Smooth muscle cell (in vitro differentiated cells): ENCODE measurements around the gene BTN2A1. TPM values are rescaled to one million over a fixed set of nuclear protein-coding genes. Genes with fewer than 3 reads are reported as not detected.
"Not testable (repeated sequence)": the region's sequence is repeated elsewhere in the genome, so short reads cannot be mapped to it uniquely, and the experiment has no call there.

Experiments used
- DNase-seq: peaks from one replicate; lab custom pipeline; 2025; ENCODE audit not compliant: unreplicated experiment; lab: John Stamatoyannopoulos, UW
- H2AFZ ChIP-seq: fragments of 200-600 bp; sonication (generic); 2 replicates; pipeline ENCODE4 v1.6.0; 2016; ENCODE audit warnings: antibody characterized with exemption, low read depth, mild to moderate bottlenecking
- H3F3A ChIP-seq: fragments of 200-600 bp; sonication (generic); 2 replicates; pipeline ENCODE4 v1.6.0; 2017; ENCODE audit warnings: antibody characterized with exemption, low read depth
- H3K27ac ChIP-seq: fragments of 200-600 bp; sonication (generic); 2 replicates; pipeline ENCODE4 v1.5.1; 2016; ENCODE audit warnings: low read depth, mild to moderate bottlenecking
- H3K27me3 ChIP-seq: fragments of 200-600 bp; sonication (generic); 2 replicates; pipeline ENCODE4 v1.6.1; 2016; ENCODE audit warnings: low read depth, mild to moderate bottlenecking
- H3K36me3 ChIP-seq: fragments of 200-600 bp; sonication (generic); 2 replicates; pipeline ENCODE4 v1.5.1; 2016; ENCODE audit warnings: low read depth
- H3K4me1 ChIP-seq: fragments of 200-600 bp; sonication (generic); 2 replicates; pipeline ENCODE4 v1.5.1; 2016; ENCODE audit warnings: low read depth
- H3K4me2 ChIP-seq: fragments of 200-600 bp; sonication (generic); 2 replicates; pipeline ENCODE4 v1.6.0; 2016; ENCODE audit warnings: mild to moderate bottlenecking
- H3K4me3 ChIP-seq: fragments of 200-600 bp; sonication (generic); 2 replicates; pipeline ENCODE4 v1.5.1; 2016; ENCODE audit warnings: mild to moderate bottlenecking
- H3K79me2 ChIP-seq: fragments of 200-600 bp; sonication (generic); 2 replicates; pipeline ENCODE4 v1.6.0; 2016; ENCODE audit warnings: low read depth, mild to moderate bottlenecking
- H3K9ac ChIP-seq: fragments of 200-600 bp; sonication (generic); 2 replicates; pipeline ENCODE4 v1.6.0; 2016; ENCODE audit warnings: low read depth
- H3K9me3 ChIP-seq: fragments of 200-600 bp; sonication (generic); replicated peaks from 2 replicates; pipeline ENCODE4 v1.5.1; 2016; ENCODE audit warnings: low read depth
- H4K20me1 ChIP-seq: fragments of 200-600 bp; sonication (generic); 2 replicates; pipeline ENCODE4 v1.6.0; 2016; ENCODE audit warnings: low read depth
- WGBS: methylation state at CpG from one replicate; pipeline ENCODE4 v1.1.7; 2016; ENCODE audit warnings: low lambda C conversion rate; 5-methylcytosine and 5-hydroxymethylcytosine counted together
- polyA plus RNA-seq: library from polyadenylated mRNA; unstranded; fragments of >200 nt; fragmentation: Nextera tagmentation; extraction: Ambion mirVana; gene quantifications from 2 replicates; pipeline ENCODE4 v1.2.1, GENCODE V29; 2016
- total RNA-seq: library from RNA; depleted of rRNA; stranded (reverse); fragments of >200 nt; gene quantifications from 2 replicates; pipeline ENCODE4 v1.2.3, GENCODE V29; 2014
- TF ChIP-seq, protein P1 (sequence below): fragments of 200-600 bp; sonication (generic); IDR thresholded peaks from 2 replicates; pipeline ENCODE4 v1.5.1; 2017; ENCODE audit warnings: borderline replicate concordance, mild to moderate bottlenecking, antibody characterized with exemption; ENCODE audit not compliant: insufficient read depth, poor library complexity, severe bottlenecking

Gene BTN2A1
- total and polyA plus RNA-seq, 2 experiments from 2014 or later = 36.3 to 40.5 TPM

DNA sequence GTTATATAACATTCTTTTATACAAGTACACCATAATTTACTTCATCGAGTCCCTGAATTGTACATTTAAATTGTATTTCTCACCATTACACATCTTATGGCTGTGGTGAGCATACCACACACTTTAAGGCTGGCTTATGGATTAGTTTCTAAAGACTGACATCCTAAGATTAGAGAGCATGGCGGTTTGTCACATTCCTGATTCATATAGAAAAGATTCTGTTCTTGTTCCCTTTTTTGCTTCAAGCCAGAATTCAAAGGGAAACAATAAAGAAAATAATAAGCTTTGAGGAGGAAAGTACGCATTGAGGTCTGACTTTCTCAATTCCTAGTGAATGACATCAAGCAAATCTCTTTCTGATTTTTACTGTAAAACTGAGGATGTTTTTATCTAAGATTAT, 44.9 kb downstream of the BTN2A1 start:
- WGBS = 81% methylated on average over 3 of the region's 3 CpGs
- Histone ChIP-seq H3K27ac (no peak overlapping the region), H3K79me2 (no peaks in the 10 kb centered on the region), H3F3A (no peaks in the 10 kb centered on the region), H3K4me1 (peaks cover 4% of the 10 kb centered on the region), H3K9me3 (no peaks in the 10 kb centered on the region), H2AFZ (no peak overlapping the region), H3K4me2 (no peak overlapping the region), H3K9ac (no peak overlapping the region), H3K36me3 (no peaks in the 10 kb centered on the region), H3K4me3 (no peak overlapping the region), H3K27me3 (peaks cover 53% of the 10 kb centered on the region), H4K20me1 (no peaks in the 10 kb centered on the region)
- TF ChIP-seq, protein P1, sequence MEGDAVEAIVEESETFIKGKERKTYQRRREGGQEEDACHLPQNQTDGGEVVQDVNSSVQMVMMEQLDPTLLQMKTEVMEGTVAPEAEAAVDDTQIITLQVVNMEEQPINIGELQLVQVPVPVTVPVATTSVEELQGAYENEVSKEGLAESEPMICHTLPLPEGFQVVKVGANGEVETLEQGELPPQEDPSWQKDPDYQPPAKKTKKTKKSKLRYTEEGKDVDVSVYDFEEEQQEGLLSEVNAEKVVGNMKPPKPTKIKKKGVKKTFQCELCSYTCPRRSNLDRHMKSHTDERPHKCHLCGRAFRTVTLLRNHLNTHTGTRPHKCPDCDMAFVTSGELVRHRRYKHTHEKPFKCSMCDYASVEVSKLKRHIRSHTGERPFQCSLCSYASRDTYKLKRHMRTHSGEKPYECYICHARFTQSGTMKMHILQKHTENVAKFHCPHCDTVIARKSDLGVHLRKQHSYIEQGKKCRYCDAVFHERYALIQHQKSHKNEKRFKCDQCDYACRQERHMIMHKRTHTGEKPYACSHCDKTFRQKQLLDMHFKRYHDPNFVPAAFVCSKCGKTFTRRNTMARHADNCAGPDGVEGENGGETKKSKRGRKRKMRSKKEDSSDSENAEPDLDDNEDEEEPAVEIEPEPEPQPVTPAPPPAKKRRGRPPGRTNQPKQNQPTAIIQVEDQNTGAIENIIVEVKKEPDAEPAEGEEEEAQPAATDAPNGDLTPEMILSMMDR = no peak
- DNase-seq = no peak

DNA sequence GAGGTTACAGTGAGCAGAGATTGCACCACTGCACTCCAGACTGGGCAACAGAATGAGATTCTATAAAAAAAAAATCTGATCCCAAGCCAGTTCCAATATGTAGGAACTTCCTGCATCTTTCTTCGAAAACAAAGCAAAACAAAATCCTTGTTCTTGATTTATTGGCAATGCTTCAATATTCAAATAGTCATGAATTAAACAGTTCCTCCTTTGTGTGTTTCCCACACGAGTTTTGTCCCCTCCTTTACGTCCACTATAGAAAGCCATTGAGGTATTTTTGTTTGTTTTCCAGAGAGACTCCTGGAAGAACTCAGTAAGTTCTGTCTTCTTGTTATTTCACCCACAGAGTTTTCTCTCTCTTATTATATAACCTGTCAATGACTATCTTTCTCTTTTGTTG, 49.9 kb downstream of the BTN2A1 start:
- no peak overlapping the region for H2AFZ ChIP-seq
- TF ChIP-seq, protein P1 = no peak
- 89% methylated on average over 3 of the region's 3 CpGs for WGBS

DNA sequence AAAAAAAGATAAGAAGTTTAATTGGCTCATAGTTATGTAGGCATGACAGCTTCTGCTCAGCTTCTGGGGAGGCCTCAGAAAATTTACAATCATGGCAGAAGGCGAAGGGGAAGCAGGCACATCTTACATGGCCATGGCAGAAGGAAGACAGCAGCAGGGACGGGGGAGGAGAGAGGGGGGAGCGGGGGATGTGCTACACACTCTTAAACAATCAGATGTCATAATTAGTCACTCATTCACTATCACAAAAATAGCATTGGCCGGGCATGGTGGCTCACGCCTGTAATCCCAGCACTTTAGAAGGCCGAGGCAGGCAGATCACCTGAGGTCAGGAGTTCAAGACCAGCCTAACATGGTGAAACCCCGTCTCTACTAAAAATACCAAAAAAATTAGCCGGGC, 53.3 kb downstream of the BTN2A1 start:
- H3F3A ChIP-seq, H3K27ac ChIP-seq, DNase-seq, H3K79me2 ChIP-seq, H3K27me3 ChIP-seq, H2AFZ ChIP-seq, H3K9me3 ChIP-seq, H3K4me1 ChIP-seq, H3K4me2 ChIP-seq, H3K4me3 ChIP-seq, H4K20me1 ChIP-seq, H3K36me3 ChIP-seq, H3K9ac ChIP-seq: not testable (repeated sequence)
- WGBS = 63% methylated on average over 8 of the region's 8 CpGs

More for the DNA sequence above, 49.9 kb downstream of the BTN2A1 start:
- no peaks in the 10 kb centered on the region for H4K20me1 ChIP-seq
- no peaks in the 10 kb centered on the region for H3F3A ChIP-seq
- peaks cover 23% of the 10 kb centered on the region for H3K27me3 ChIP-seq
- no peak for DNase-seq
- H3K4me3 ChIP-seq = no peak overlapping the region
- no peaks in the 10 kb centered on the region for H3K36me3 ChIP-seq
- H3K27ac ChIP-seq = no peak overlapping the region
- H3K4me2 ChIP-seq = no peak overlapping the region
- no peak overlapping the region for H3K9ac ChIP-seq
- H3K9me3 ChIP-seq = no peaks in the 10 kb centered on the region
- H3K79me2 ChIP-seq = no peaks in the 10 kb centered on the region
- no peaks in the 10 kb centered on the region for H3K4me1 ChIP-seq

DNA sequence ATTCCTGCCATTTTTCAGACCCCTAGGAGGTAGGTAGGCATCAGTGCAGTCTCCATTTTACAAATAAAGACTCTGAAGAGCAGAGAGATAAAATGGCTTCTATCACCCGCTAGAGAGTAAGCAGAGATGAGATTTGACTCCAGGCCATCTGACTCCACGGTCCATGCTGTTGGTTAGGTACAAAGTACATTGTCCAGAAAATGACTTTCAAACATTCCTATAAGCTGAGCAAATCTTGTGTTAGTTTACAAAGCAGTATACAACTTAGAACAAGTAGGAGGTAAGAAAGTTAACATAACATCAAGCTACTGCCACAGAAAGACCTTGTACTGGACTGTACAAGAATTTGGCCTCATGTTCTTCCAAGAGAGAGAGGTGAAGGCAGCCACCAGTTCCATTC, 57.2 kb downstream of the BTN2A1 start:
- no peak overlapping the region for H3K9ac ChIP-seq
- H3K9me3 ChIP-seq = no peaks in the 10 kb centered on the region
- TF ChIP-seq, protein P1 = no peak
- H2AFZ ChIP-seq = no peak overlapping the region
- 85% methylated on average over 2 of the region's 2 CpGs for WGBS
- no peak for DNase-seq
- H3F3A ChIP-seq = peaks cover 2% of the 10 kb centered on the region
- no peaks in the 10 kb centered on the region for H3K36me3 ChIP-seq
- H3K4me1 ChIP-seq = no peaks in the 10 kb centered on the region
- H3K27ac ChIP-seq = no peak overlapping the region
- H4K20me1 ChIP-seq = no peaks in the 10 kb centered on the region
- H3K27me3 ChIP-seq = no peaks in the 10 kb centered on the region
- no peaks in the 10 kb centered on the region for H3K79me2 ChIP-seq
- H3K4me3 ChIP-seq = no peak overlapping the region
- H3K4me2 ChIP-seq = no peak overlapping the region
